ENCODE data around the gene RAPGEF2.
"Not testable (repeated sequence)": the region's sequence is repeated elsewhere in the genome, so short reads cannot be mapped to it uniquely, and the experiment has no call there.

The RAPGEF2 gene, protein sequence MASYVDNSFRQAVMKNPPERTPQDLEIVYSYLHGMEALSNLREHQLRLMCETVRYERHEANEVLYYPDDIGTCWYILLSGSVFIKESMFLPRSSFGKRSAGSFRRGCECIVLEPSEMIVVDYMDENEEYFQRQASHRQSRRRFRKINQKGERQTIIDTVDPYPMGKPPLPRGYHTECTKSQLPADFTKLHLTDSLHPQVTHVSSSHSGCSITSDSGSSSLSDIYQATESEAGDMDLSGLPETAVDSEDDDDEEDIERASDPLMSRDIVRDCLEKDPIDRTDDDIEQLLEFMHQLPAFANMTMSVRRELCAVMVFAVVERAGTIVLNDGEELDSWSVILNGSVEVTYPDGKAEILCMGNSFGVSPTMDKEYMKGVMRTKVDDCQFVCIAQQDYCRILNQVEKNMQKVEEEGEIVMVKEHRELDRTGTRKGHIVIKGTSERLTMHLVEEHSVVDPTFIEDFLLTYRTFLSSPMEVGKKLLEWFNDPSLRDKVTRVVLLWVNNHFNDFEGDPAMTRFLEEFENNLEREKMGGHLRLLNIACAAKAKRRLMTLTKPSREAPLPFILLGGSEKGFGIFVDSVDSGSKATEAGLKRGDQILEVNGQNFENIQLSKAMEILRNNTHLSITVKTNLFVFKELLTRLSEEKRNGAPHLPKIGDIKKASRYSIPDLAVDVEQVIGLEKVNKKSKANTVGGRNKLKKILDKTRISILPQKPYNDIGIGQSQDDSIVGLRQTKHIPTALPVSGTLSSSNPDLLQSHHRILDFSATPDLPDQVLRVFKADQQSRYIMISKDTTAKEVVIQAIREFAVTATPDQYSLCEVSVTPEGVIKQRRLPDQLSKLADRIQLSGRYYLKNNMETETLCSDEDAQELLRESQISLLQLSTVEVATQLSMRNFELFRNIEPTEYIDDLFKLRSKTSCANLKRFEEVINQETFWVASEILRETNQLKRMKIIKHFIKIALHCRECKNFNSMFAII (N-terminal part only)

GRCh38 chr4:159102622-159103383 lies at the start of gene RAPGEF2:
Gene RAPGEF2, plus strand, starts transcription at chr4:159103079. Its CDS starts 1,084 bp downstream, at chr4:159104163.
- DNase-seq, result peak; percentile 41

DNA sequence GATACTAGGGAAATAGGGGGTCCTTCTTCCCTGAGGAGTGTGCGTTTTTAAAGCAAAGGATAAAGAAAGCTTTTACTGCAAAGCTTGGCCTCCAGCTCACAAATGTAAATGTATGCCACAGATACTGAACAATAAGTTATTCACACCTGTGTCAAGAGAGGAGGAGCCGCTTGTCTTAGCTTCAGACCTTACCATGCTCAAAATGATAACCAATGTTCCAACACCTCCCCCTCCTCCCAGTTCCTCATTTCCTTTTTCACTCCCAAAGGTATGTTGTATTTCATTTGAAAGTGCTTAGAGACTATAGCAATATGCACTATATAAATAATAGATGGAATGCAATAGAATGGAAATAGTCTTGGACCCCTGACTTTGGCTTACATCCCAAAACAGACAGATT lies 47.0 kb upstream of the RAPGEF2 start:
- no peak for DNase-seq

DNA sequence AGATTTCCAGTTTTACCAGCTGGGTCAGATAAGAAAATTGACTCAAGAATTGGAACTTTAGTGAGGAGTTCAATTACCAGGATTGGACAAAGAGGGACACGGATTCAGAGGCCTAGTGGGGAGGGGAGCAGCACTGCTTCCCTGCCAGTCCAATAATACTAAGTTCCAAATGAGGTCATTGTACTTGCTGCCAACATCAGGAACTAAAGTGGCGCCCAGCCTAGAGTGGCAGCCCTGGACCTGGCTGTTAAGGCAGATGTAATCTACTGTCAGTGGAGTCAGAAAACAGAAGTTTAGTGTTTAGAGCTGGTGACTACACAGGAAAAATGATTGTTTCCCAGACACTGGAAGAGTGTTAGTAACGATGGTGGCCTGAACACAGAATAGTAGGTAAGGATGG lies 42.7 kb upstream of the RAPGEF2 start:
- DNase-seq, result no peak

GRCh38 chr4:159062381-159062780 lies 40.5 kb upstream of the RAPGEF2 start:
- no peak for DNase-seq

DNA sequence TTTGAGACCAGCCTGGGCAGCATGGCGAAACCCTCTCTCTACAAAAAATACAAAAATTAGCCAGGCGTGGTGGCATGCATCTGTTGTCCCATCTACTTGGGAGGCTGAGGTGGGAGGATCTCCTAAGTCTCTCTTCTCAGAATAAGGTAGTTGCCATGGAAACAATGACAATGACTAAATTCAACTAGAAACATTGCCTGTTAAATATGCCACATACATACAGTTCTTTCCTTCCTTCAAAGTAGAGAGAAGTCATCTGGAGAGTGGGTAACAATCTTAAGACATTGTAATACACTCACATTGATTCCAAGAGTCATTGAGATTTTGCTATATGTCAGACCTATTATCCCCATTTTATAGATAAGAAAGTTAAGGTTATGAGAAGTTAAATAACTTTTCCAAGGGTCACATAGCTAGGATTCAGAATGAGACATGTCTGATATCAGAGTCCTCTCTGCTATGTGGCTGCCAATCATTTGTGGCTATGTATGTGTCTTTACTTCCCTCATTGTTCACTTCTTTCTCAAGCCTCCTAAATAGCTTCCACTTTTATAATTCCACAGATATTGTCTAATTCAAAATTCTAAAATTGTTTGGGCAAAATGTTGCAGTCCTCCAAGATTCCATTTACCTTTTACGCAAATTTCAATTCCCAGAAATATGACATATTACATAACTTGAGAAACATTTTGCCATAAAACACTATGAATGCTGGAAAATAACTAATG lies 37.2 kb upstream of the RAPGEF2 start:
- no peak for DNase-seq

DNA sequence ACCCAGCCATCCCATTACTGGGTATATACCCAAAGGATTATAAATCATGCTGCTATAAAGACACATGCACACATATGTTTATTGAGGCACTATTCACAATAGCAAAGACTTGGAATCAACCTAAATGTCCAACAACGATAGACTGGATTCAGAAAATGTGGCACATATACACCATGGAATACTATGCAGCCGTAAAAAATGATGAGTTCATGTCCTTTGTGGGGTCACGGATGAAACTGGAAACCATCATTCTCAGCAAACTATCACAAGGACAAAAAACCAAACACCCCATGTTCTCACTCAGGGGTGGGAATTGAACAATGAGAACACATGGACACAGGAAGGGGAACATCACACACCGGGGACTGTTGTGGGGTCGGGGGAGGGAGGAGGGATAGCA lies 34.7 kb upstream of the RAPGEF2 start:
- DNase-seq, result not testable (repeated sequence)

GRCh38 chr4:159069922-159070321 lies 33.0 kb upstream of the RAPGEF2 start:
- no peak for DNase-seq

- no peak for DNase-seq
Observed at GRCh38 chr4:159070742-159071141, 32.1 kb upstream of the RAPGEF2 start.

GRCh38 chr4:159071178-159071968 lies 31.5 kb upstream of the RAPGEF2 start:
- DNase-seq, result no peak

- DNase-seq, result no peak
Observed at GRCh38 chr4:159071969-159072765, 30.7 kb upstream of the RAPGEF2 start.

DNA sequence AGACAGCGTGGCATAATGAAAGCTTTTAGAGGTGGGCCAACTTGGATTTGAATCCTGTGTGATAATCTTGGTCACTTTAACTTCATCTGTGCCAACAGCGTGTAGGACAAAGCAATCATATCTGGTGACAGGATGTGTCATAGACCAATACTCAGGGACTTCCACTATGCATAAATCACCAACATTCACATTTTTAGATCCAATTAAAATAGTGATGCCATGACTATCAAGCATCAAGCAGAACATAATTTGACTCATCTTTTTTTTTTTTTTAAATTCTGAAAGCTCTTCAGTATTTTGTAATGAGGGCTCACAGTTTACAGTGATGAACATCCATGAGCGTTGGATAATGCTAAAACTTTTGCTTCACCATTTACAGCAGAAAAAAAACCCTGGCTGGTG lies 27.3 kb upstream of the RAPGEF2 start:
- no peak for DNase-seq

- DNase-seq, result not testable (repeated sequence)
Observed at GRCh38 chr4:159077018-159077417, 25.9 kb upstream of the RAPGEF2 start.

DNA sequence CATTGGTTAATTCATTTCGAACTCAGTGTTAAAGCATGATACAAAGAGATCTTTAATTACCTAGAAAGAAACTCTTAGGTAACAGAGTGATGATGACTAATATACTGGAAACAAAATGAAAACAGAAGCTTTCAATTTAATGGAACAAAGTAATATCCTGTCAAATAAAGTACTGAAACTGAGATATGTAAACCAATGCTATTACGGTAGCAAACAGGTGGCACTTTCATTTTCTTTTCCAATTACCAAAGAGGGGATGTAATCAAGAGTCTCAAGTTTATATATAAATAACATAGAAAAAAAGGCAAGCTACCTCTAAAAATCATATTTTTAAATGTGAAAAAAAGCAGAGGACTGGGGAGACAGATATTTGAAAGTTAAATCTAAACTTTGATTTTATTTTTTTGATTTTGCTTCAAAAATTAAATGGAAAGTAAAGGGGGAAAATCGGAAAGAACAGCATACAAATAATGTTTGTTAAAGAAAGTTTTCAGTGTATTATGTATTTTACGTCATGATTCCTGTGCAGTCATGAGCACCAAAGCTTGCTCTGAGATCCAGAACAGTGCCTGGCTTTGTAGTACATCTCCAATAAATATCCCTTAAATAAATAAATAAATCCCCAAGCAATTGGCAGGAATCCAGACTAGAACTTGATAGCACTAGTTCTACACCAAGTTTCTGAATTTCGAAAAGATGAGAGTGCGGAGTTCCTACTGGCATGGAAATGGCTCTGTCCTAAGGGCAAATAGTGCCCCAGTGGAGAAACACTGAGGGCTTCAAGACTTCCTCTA lies 25.0 kb upstream of the RAPGEF2 start:
- no peak for DNase-seq

DNA sequence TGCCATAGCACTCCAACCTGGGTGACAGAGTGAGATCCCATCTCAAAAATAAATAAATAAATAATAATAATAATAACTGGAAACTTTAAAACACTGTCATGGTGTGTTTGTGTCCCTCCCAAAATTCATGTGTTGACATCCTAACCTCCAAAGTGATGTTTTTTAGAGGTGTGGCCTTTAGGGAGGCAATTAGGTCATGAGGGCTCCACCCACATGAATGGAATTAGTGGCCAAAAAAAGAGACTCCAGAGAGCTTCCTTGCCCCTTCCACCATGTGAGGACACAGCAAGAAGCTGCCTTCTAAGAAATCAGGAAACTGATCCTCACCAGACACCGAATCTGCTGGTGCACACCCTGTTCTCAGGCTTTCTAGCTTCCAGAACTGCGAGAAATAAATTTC lies 23.8 kb upstream of the RAPGEF2 start:
- no peak for DNase-seq

DNA sequence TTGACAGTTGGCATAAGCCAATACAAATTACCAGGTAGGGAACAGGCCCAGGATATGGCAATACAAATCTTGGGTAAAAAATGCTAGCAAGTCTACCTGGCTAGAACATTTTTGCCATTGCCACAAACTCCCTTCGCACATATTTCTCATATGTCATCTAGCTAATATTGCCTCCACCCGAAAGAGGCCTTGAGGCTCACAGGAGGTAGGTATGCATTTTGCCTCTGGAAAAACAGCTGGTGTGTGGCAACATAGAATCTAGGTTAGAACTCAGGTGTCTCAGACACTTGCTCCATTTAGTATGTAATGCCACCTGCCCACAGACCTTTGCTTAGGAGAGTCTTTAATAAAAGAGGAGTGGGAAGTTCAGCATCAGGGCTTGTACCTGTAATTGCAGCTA lies 16.3 kb upstream of the RAPGEF2 start:
- DNase-seq, result no peak

DNA sequence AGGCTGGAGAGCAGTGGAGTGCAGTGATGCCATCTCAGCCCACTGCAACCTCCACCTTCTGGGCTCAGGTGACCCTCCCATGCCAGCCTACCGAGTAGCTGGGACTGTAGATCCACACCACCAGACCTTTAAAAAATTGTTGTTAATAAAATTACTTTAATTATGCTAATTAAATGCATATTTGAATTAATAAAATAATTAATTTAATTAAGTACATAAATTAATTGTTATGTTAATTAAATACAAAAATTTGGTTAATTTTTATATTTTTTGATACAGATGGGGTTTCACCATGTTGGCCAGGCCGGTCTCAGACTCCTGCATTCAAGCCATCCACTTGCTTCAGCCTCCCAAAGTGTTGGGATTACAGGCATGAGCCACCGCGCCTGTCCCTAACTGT lies 12.6 kb upstream of the RAPGEF2 start:
- DNase-seq, result no peak

GRCh38 chr4:159094156-159094555 lies 8.7 kb upstream of the RAPGEF2 start:
- not testable (repeated sequence) for DNase-seq

- no peak for DNase-seq
Observed at GRCh38 chr4:159096434-159096833, 6.4 kb upstream of the RAPGEF2 start.

DNA sequence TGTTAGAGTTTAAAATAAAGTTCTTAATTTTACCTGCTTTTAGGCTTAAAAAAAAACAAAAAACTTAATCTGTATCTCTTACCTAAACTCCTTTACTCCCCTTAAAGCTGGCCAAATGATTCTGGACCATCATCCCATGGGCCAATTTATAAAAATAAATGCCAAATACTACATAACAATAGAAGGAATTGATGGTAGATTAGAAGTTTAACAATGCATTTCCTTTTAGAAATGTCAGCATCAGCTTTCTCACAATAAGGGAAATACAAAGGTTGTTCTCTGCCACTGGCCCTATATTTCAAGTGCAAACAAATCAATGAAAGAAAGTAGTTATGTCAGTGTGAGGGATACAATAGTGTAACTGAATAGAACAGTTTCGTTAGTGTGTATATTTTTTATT lies 5.7 kb upstream of the RAPGEF2 start:
- DNase-seq, result no peak

DNA sequence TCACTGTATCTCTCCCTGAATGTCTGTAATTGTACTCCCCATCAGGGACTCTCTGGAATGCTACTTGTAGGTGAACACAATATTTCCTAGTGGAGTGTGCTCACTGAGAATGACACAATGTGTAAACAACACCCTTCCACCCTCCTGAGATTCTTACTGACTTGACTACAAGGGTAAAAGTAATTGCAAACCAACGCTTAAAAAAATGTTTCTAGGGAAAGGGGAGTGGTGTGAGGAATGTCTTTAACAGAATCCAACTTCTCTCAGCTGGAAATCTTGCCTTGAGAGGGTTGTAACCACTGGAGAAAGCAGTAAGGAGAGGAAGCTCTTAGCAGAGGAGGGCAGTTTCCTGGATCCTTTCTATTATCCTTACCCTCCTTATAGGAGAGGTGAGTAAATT lies 5.1 kb upstream of the RAPGEF2 start:
- no peak for DNase-seq
